Neural progenitor cell (in vitro differentiated cells): ENCODE data around the gene HERC2.

Source experiments
- EZH2 ChIP-seq: fragments of 200-600 bp; sonication (generic); IDR thresholded peaks from 2 replicates; pipeline ENCODE4 v1.6.1; 2017; ENCODE audit warnings: antibody characterized with exemption, mild to moderate bottlenecking, moderate library complexity
- TF ChIP-seq, protein P1 (sequence below): fragments of 200-600 bp; sonication (generic); IDR thresholded peaks from 2 replicates; pipeline ENCODE4 v1.5.1; 2017; ENCODE audit warnings: antibody characterized with exemption, mild to moderate bottlenecking

GRCh38 chr15:28260317-28260716 lies 61.7 kb downstream of the HERC2 start:
- TF ChIP-seq, protein P1, sequence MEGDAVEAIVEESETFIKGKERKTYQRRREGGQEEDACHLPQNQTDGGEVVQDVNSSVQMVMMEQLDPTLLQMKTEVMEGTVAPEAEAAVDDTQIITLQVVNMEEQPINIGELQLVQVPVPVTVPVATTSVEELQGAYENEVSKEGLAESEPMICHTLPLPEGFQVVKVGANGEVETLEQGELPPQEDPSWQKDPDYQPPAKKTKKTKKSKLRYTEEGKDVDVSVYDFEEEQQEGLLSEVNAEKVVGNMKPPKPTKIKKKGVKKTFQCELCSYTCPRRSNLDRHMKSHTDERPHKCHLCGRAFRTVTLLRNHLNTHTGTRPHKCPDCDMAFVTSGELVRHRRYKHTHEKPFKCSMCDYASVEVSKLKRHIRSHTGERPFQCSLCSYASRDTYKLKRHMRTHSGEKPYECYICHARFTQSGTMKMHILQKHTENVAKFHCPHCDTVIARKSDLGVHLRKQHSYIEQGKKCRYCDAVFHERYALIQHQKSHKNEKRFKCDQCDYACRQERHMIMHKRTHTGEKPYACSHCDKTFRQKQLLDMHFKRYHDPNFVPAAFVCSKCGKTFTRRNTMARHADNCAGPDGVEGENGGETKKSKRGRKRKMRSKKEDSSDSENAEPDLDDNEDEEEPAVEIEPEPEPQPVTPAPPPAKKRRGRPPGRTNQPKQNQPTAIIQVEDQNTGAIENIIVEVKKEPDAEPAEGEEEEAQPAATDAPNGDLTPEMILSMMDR, result no peak
- TF ChIP-seq EZH2, result no peak
